Measurements from ENCODE around the gene NHP2. TPM values are rescaled to one million over a fixed set of nuclear protein-coding genes. Genes with fewer than 3 reads are reported as not detected.
"Not testable (repeated sequence)": the region's sequence is repeated elsewhere in the genome, so short reads cannot be mapped to it uniquely, and the experiment has no call there.

Gene NHP2
- total RNA-seq, 1 donor from 2014 or later, result 75.8 TPM

- DNase-seq (ENCODE audit: low spot score in 2 of 2), result no peak
- FAIRE-seq, result no peak
Observed at GRCh38 chr5:178136990-178137389, 16.7 kb downstream of the NHP2 start.

GRCh38 chr5:178131446-178131996, 22.2 kb downstream of the NHP2 start:
- DNase-seq (ENCODE audit: low spot score in 2 of 2), result no peak
- no peak for FAIRE-seq

- peak; percentile 93 to 94 for DNase-seq (ENCODE audit: low spot score in 2 of 2)
Observed at GRCh38 chr5:178130576-178131445, 22.9 kb downstream of the NHP2 start, which contains the start of gene RMND5B. Gene RMND5B, plus strand, starts transcription at chr5:178131014. Its CDS starts 7,106 bp downstream, at chr5:178138120.

GRCh38 chr5:178130234-178130575, 23.5 kb downstream of the NHP2 start:
- not testable (repeated sequence) for FAIRE-seq; DNase-seq (ENCODE audit: low spot score in 2 of 2)

More at GRCh38 chr5:178130576-178131445, 22.9 kb downstream of the NHP2 start, which contains the start of gene RMND5B:
- no peak for FAIRE-seq

- DNase-seq (ENCODE audit: low spot score in 2 of 2) (no peak), FAIRE-seq (no peak)
Observed at GRCh38 chr5:178129296-178129695, 24.4 kb downstream of the NHP2 start.

- DNase-seq (ENCODE audit: low spot score in 2 of 2); FAIRE-seq: not testable (repeated sequence)
Observed at GRCh38 chr5:178127300-178128009, 26.2 kb downstream of the NHP2 start.

GRCh38 chr5:178126556-178126955, 27.1 kb downstream of the NHP2 start:
- DNase-seq (ENCODE audit: low spot score in 2 of 2) (no peak), FAIRE-seq (no peak)

GRCh38 chr5:178125253-178125906, 28.3 kb downstream of the NHP2 start:
- DNase-seq (ENCODE audit: low spot score in 2 of 2) (no peak), FAIRE-seq (no peak)

GRCh38 chr5:178123966-178124925, 29.4 kb downstream of the NHP2 start:
- DNase-seq (ENCODE audit: low spot score in 2 of 2) (no peak), FAIRE-seq (no peak)

GRCh38 chr5:178123094-178123965, 30.4 kb downstream of the NHP2 start:
- no peak for FAIRE-seq

GRCh38 chr5:178122346-178122745, 31.3 kb downstream of the NHP2 start:
- no peak for FAIRE-seq
- no peak for DNase-seq (ENCODE audit: low spot score in 2 of 2)

More at GRCh38 chr5:178123094-178123965, 30.4 kb downstream of the NHP2 start:
- no peak for DNase-seq (ENCODE audit: low spot score in 2 of 2)

- DNase-seq (ENCODE audit: low spot score in 2 of 2) (no peak), FAIRE-seq (no peak)
Observed at GRCh38 chr5:178121391-178122276, 32.1 kb downstream of the NHP2 start.

- FAIRE-seq, result no peak
- peak in 1 of 2 donors; percentile 75 for DNase-seq (ENCODE audit: low spot score in 2 of 2)
Observed at GRCh38 chr5:178120607-178121357, 32.9 kb downstream of the NHP2 start.

GRCh38 chr5:178119915-178120606, 33.6 kb downstream of the NHP2 start:
- FAIRE-seq (no peak), DNase-seq (ENCODE audit: low spot score in 2 of 2) (no peak)

GRCh38 chr5:178117923-178118701, 35.6 kb downstream of the NHP2 start:
- DNase-seq (ENCODE audit: low spot score in 2 of 2) (no peak), FAIRE-seq (no peak)

Data from frontal cortex (tissue), 4 donors.